Thoracic aorta (tissue), 2 donors: ENCODE data around the gene SERPINB13. TPM values are rescaled to one million over a fixed set of nuclear protein-coding genes. Genes with fewer than 3 reads are reported as not detected.

Experiments
- ATAC-seq: fragments of 150-250 bp; one replicate; pipeline ENCODE4 v1.8.0; 2017; ENCODE audit warnings: low read depth; ENCODE audit not compliant: insufficient number of reproducible peaks, low FRiP score
- DNase-seq: peaks from one replicate; pipeline ENCODE4 v3.0.0-alpha.2; 2020; ENCODE audit warnings: low spot score
- H3K27ac ChIP-seq, 2 donors: fragments of 200-600 bp; sonication (generic); 1 replicate in 1 of 2; 2 replicates in 1 of 2; pipeline ENCODE4 v1.5.1; 2016; ENCODE audit warnings: mild to moderate bottlenecking in 2 of 2, moderate library complexity in 2 of 2
- H3K27me3 ChIP-seq: fragments of 200-600 bp; sonication (generic); replicated peaks from 2 replicates; pipeline ENCODE4 v1.6.0; 2016; ENCODE audit warnings: mild to moderate bottlenecking; ENCODE audit not compliant: insufficient read depth
- H3K36me3 ChIP-seq: fragments of 200-600 bp; sonication (generic); one replicate; pipeline ENCODE4 v1.5.1; 2016
- H3K4me1 ChIP-seq, 2 donors: fragments of 200-600 bp; sonication (generic); 1 replicate in 1 of 2; 2 replicates in 1 of 2; pipeline versions ENCODE4 v1.5.1 to v1.6.0; 2016; ENCODE audit warnings: low read depth in 2 of 2, mild to moderate bottlenecking in 1 of 2; ENCODE audit not compliant: control insufficient read depth in 1 of 2
- H3K4me3 ChIP-seq: fragments of 200-600 bp; sonication (generic); 2 replicates; pipeline ENCODE4 v1.5.1; 2016; ENCODE audit warnings: mild to moderate bottlenecking
- H3K9me3 ChIP-seq: fragments of 200-600 bp; sonication (generic); 2 replicates; pipeline ENCODE4 v1.5.1; 2016
- total RNA-seq, 2 donors: library from RNA; depleted of rRNA; stranded (reverse); fragments of >200 nt; gene quantifications; one replicate each; pipeline versions ENCODE4 v1.1.0 to v1.2.3, GENCODE V29; 2016
- TF ChIP-seq, protein P1 (sequence below): fragments of 200-600 bp; sonication (generic); IDR thresholded peaks from one replicate; pipeline ENCODE4 v1.5.1; 2019; ENCODE audit warnings: antibody characterized with exemption

The SERPINB13 gene
- total RNA-seq, 2 donors from 2014 or later: not detected

DNA sequence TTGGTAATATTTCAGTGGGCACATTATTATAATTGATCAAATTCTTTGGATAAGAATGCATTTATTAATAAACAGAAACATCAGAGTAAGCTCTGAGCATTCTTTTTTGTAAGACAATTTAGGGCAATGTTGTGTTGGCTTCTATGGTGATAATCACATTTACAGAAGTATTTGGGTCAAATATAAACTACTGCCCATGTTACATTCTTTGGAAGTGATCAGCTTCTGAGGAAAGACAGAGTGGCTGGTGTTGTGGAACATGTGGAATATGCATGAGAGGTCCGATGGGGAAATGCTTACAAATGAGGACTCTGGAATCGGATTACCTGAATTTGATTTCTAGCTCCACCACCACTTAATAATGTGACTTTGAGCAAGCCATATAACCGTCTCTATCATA is 19.4 kb downstream of the SERPINB13 start:
- Histone ChIP-seq H3K27me3 (no peaks in the 10 kb centered on the region), H3K4me3 (no peak overlapping the region), H3K36me3 (no peaks in the 10 kb centered on the region), H3K27ac (no peak overlapping the region), H3K9me3 (no peaks in the 10 kb centered on the region), H3K4me1 (no peaks in the 10 kb centered on the region)
- TF ChIP-seq, protein P1, sequence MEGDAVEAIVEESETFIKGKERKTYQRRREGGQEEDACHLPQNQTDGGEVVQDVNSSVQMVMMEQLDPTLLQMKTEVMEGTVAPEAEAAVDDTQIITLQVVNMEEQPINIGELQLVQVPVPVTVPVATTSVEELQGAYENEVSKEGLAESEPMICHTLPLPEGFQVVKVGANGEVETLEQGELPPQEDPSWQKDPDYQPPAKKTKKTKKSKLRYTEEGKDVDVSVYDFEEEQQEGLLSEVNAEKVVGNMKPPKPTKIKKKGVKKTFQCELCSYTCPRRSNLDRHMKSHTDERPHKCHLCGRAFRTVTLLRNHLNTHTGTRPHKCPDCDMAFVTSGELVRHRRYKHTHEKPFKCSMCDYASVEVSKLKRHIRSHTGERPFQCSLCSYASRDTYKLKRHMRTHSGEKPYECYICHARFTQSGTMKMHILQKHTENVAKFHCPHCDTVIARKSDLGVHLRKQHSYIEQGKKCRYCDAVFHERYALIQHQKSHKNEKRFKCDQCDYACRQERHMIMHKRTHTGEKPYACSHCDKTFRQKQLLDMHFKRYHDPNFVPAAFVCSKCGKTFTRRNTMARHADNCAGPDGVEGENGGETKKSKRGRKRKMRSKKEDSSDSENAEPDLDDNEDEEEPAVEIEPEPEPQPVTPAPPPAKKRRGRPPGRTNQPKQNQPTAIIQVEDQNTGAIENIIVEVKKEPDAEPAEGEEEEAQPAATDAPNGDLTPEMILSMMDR: no peak
- DNase-seq: no peak
- ATAC-seq: no peak

DNA sequence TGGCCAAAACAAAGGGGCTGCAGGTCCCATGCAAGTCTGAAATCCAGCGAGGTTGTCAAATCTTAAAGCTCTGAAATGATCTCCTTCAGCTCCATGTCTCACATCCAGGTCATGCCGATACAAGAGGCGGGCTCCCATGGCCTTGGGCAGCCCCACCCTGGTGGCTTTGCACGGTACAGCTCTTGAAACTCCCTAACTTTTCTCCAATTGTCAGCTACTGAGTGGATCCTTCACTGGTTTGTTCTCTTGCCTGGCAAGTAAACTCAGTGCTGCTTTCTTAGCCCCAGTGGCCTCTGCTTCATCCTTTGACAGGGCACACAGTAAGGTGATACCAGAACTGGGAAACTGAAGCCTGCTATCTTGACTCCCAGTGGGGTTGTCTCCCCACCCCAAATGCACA is 26.3 kb downstream of the SERPINB13 start:
- Histone ChIP-seq H3K27me3 (no peaks in the 10 kb centered on the region), H3K4me1 (no peaks in the 10 kb centered on the region), H3K4me3 (no peak overlapping the region), H3K9me3 (no peaks in the 10 kb centered on the region), H3K36me3 (no peaks in the 10 kb centered on the region), H3K27ac (no peak overlapping the region)
- ATAC-seq (no peak), DNase-seq (no peak)
- TF ChIP-seq, protein P1: no peak

- Histone ChIP-seq H3K4me3 (no peak overlapping the region), H3K9me3 (peaks cover 3% of the 10 kb centered on the region), H3K27me3 (no peaks in the 10 kb centered on the region), H3K36me3 (no peaks in the 10 kb centered on the region), H3K4me1 (no peaks in the 10 kb centered on the region), H3K27ac (no peak overlapping the region)
- ATAC-seq: no peak
- TF ChIP-seq, protein P1: no peak
- no peak for DNase-seq
Measured at GRCh38 chr18:63617049-63617914, 30.1 kb downstream of the SERPINB13 start.

- DNase-seq (no peak), ATAC-seq (no peak)
- TF ChIP-seq, protein P1: no peak
- no peaks in the 10 kb centered on the region for H3K27me3 ChIP-seq
- H3K4me1 ChIP-seq: no peaks in the 10 kb centered on the region
- no peak overlapping the region for H3K27ac ChIP-seq
- H3K36me3 ChIP-seq: no peaks in the 10 kb centered on the region
- peaks cover 3% of the 10 kb centered on the region for H3K9me3 ChIP-seq
- no peak overlapping the region for H3K4me3 ChIP-seq
Measured at GRCh38 chr18:63617915-63618234, 30.7 kb downstream of the SERPINB13 start.

DNA sequence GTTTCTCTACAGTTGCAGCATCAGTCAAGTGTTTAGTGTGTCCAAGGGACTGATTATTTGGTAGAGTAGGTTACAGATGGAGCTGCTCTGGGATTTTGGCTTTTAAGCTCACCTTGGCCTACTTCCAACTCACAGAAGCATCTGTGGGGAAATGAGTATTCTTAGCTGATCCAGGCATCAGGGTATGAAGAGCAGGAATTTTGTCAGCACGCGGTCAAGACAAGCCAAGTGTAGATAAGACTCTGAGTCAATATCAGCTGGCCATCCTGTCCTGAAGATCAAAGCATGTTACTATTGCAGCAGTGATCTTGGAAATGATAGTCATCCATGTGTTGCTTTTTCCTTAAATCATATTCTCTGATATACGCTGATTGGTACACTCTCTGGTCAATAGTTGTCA is 32.5 kb downstream of the SERPINB13 start:
- DNase-seq (no peak), ATAC-seq (no peak)
- TF ChIP-seq, protein P1: no peak
- Histone ChIP-seq H3K27ac (no peak overlapping the region), H3K36me3 (no peaks in the 10 kb centered on the region), H3K4me1 (no peaks in the 10 kb centered on the region), H3K4me3 (no peak overlapping the region), H3K27me3 (no peaks in the 10 kb centered on the region), H3K9me3 (peaks cover 3% of the 10 kb centered on the region)
